Activated CD4-positive, alpha-beta T cell treated with anti-CD3 and anti-CD28 coated beads, Interleukin-2, amount 50 U/mL, for 1 hour (primary cell): ENCODE data around the gene CCDC57.
"Not testable (repeated sequence)": the region's sequence is repeated elsewhere in the genome, so short reads cannot be mapped to it uniquely, and the experiment has no call there.

Experiments
- DNase-seq: peaks from one replicate; pipeline ENCODE4 v3.0.0-alpha.2; 2020

Gene CCDC57

GRCh38 chr17:82175201-82175600 lies 37.4 kb downstream of the CCDC57 start:
- DNase-seq: no peak

DNA sequence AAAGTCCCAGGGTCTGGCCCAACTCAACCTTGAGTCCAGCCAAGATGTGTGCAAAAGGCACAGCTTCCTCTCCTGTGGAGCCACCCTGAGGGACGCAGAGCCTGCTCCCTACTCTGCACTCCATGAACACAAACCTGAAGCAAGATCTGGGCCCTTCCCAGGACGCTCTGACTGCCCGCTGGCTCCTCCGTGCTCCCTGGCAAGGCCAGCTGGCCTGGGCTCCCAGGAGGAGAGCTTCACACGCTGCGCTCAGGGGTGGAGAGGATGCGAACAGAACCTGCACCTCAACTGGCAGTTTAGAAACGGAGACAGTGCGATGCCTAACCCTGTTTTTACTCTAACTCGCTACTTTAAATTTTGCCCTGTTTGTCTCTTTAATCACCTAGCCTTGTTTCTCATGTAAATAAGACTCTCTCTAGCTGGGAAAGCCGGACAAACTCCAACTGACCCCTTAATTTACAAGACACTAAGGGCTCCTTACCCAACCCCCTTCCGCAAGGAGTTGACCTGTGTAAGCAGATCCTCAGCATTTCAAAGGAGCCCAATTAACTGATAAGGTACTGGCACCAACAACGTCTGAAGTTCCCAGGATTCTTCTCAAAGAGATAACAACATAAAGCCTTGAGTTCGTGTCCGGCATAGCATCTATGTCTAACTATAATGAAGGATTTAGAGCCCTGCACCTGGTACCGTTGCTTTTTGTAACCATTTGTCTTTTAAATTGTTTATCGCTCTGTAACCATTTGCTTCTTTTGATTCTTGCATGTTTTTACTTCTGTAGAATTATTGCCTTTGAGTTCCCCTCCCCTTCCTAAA lies 38.4 kb downstream of the CCDC57 start:
- DNase-seq: not testable (repeated sequence)

DNA sequence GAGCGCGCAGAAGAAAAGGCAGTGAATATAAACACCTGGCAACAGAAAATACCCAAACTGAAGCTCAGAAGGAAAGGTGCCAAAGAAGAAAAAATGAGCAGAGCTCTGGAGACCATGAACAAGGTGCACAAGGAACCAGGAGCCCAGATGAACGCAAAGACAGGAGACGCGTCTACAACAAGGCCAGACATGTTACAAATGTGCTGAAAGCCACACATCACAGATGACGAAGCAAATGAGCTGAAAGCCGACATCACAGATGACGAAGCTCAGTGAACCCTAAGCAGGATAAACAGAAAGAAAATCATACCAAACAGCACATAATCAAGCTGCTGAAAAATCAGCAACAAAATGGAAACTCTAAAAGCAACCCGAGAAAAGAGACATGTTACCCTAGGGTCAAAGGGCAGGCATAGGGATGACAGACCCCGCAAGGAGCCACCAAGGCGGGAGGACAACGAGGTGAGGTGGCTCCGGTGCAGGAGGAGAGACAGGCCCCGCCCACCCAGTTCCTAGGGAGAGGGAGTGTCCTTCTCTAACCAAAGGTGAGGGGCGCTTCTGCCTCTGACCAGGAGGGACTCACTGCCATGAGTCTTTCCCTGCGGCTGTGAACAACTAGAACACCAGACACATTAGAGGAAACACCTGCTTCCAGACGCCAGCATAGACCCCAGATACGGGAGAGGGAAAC lies 39.1 kb downstream of the CCDC57 start:
- no peak for DNase-seq

DNA sequence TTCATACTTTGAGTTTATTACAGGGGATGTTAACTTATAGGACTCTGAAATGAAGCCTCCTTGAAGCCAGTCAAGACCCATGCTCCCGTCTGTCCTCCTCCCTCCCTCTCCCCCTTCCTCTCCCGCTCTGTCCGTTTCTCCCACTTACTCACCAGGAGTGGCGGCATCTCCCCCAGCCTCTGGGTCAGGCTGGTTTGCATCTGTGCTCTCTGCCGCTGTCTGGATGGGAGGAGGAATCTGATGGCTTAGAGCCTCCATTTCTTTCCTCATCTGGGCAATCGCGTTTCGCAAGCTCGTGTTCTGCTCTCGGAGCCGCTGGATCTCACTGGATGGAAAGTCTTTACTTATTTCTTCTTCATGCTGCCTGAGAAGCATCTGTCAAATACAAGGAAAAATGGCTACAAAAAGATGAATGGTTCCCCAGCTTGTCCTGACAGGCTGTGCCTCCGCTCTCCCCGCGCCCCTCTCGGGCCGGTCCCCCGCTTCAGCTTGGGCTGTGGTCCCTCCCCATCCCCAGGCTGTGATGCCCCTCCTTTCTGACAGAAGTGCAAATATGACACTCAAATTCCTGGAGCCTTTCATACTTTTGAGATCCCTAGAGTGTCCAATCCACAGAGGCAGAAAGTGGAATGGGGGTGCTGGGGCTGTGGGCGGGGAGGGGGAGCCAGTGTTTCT lies 40.0 kb downstream of the CCDC57 start:
- no peak for DNase-seq

- no peak for DNase-seq
Observed at GRCh38 chr17:82171750-82172375, 40.8 kb downstream of the CCDC57 start.

- no peak for DNase-seq
Observed at GRCh38 chr17:82170412-82170961, 42.2 kb downstream of the CCDC57 start.

GRCh38 chr17:82168568-82168967 lies 44.1 kb downstream of the CCDC57 start:
- no peak for DNase-seq

DNA sequence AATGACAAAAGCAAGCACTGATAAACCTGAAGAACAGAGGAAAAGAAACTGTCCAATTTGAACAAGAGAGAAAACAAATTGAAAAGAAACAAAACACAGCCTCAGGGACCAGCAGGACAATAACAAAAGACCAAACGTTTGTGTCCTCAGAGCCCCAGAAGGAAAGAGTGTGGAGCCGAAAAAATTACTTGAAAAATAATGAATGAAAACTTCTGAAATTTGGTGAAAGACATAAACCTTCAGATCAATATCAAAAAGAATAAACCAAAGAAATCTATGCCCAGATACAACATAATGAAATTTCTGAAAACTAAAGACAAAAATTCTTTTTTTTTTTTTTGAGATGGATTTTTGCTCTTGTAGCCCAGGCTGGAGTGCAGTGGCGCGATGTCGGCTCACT lies 45.6 kb downstream of the CCDC57 start:
- no peak for DNase-seq

- no peak for DNase-seq
Observed at GRCh38 chr17:82164853-82165252, 47.8 kb downstream of the CCDC57 start.

DNA sequence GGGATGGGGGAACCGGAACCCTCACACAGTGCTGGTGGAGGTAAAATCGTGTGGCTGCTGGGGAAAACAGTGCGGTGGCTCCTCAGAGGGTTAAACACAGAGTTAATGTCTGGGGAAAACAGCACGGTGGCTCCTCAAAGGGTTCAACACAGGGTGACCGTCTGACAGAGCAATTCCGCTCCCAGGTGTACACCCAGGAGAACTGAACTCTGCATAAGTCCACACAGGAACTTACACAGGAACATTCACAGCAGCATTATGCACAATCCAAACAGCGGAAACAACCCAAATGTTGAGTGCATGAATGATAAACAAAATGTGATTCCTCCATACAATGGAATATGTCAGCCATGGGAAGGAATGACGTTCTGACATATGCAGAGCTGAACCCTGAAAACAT lies 51.4 kb downstream of the CCDC57 start:
- DNase-seq: no peak

GRCh38 chr17:82160075-82160474 lies 52.6 kb downstream of the CCDC57 start:
- DNase-seq: no peak

DNA sequence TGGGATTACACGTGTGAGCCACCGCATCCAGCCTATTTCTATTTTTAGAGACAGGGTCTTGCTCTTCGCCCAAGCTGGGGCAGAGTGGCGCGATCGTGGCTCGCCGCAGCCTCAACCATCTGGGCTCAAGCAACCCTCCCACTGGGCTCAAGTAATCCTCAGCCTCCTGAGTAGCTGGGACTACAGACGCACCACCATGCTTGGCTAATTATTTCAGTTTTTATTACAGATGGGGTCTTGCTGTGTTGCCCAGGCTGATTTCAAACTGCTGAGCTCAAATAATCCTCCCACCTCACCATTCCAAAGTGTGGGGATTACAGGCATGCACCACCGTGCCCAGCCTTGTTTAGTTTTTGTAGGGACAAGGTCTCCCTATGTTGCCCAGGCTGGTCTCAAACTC lies 53.8 kb downstream of the CCDC57 start:
- DNase-seq: no peak

DNA sequence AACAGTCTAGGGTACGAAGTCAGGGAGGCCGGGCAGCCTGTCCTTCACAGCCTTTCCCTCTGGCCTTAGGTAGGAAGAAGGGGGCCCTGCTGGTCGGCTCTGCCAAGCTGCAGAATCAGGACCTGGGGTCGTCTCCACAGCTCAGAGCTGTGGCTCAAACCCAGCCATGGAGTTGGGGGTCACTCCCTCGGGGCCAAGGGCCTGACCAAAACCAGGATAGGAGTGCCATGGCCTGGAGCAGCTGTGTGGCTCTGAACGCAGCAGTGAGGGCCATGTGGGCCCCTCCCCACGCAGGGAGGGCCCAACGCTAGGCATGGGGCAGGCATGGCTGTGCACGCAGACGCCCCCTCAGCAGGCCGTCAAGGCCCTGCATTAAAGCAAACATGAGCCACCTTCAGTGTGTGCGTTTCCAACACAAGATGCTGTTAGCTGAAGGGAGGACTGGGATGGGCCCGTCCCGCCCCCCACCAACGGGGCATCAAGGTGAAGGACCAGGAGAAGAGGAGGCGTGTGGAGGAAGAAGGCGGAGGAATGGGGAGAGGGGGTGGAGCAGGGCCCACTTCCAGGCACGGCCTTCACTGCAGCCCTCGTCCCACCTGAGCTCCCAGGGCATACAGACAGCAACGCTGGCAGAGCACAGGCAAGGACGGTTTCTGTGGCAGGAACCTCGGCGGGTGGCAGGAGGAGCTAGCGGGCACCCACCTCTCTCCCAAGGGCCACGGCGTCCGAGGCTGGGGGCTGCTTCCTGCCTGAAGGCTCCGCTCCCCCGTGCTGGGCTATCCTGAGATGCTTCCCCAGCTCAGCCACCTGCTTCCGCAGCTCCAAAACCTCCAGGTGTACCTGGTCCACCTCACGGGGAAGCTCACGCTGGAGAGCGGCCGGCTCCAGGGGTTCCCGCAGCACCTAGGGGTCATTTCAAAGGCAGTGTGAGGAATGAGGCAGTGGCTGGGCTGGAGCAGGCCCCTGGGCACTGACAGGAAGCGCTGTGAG lies 55.3 kb downstream of the CCDC57 start:
- DNase-seq: no peak

- no peak for DNase-seq
Observed at GRCh38 chr17:82156284-82156925, 56.2 kb downstream of the CCDC57 start.

GRCh38 chr17:82155606-82156005 lies 57.0 kb downstream of the CCDC57 start:
- DNase-seq: no peak

DNA sequence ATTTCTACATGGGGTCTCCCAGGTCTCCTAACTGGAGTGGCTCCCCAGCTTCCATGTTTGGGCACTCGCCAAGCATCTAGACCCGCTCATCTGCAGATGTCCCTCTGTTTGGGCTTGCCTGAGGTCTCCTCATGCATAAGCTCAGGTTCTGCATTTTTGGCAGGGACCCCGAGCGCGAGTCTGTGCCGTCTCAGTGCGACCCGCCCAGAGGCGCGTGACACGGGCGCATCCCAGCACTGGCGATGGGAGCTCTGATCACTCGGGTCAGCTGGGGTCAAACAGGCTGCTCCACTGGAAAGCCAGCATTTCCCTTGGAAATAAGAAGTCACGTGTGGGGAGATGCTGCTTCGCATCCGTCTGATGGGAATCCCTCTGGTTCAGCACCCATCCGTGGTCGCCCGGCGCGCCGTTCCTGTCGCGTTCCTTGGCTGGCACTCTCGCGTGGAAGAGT lies 57.7 kb downstream of the CCDC57 start:
- DNase-seq: no peak

DNA sequence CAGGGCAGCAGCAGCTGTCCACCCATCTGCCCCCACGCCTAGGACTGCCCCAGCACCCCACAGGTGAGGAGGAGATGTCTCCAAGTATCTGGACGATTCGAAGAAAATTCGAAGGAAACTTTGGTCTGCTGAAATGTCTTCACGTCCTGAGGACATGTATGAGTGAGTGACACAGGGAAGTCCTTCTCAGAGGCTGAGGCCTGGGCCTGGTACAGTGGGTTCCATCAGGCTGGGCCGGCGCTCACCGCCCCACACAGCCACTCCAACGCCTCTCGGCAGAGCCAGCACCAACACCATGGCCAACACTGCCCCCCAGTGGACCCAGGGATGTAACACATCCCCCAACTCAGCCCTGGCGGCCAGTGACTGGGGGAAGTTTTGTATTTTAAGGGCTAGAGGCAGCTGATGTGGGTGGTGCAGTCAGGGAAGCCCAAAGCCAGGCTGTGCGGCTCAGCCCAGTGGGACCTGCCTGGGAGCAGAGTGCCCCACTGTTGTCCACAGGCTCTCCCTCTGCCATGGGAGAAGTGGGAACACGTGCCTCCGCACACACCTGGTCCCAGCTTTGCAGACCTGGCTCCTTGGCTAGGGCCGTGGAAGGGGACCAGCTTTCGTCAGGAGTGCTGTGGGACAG lies 58.8 kb downstream of the CCDC57 start:
- peak; percentile 86 for DNase-seq

- no peak for DNase-seq
Observed at GRCh38 chr17:82153295-82153691, 59.3 kb downstream of the CCDC57 start.

DNA sequence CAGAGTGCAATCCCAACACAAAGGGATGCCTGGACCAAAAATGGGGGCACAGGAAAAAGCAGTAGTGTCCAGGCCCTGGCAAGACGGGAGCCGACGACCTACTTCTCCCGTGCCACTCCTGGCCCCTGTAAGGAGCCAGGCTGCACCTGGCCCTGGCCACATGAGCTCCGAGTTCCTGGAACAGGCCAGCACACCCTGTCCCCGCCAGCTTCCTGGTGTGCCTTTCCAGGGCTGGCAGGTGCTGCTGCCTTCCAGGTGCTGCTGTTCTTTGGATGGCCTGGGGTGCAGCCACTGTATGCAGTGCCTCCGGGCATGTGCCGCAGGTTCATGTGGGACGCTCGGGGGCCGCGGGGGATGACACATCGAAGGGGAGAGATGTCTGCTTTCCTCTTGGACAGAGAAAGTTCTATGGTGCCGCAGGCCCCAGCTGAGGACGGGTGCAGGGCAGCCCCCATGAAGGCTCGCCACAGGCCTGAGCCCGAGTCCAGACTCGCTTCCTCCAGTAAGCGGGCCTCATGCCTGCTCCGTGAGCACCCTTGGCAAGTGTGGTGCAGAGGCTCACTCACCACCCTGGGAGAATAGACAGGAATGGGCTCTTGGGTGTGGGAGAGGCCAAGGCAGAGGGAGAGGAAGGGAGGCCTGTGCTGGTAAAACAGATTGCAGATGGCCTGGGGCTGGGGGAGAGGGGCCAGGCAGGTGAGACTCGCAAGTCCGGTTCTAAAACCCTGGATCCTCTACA lies 59.9 kb downstream of the CCDC57 start:
- no peak for DNase-seq

DNA sequence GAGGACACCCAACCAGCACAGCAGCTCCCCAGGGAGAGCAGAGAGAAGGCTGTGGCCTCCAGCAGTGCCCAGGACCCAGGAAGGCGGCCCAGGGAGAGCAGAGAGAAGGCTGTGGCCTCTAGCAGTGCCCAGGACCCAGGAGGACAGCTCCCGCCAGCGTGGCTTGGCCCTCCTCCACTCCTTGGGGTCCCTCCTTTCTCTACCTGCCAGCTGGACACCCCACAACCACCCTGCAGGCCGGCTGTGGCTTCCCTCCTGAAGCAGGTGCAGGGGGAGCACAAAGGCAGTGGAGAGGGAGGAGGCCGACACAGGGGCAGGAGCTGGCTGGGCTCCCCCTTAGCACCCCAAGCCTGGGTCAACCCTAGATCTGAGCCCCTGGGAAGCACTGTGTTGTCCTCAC lies 60.5 kb downstream of the CCDC57 start:
- no peak for DNase-seq
